ENCODE data around the gene RGMA. TPM values are rescaled to one million over a fixed set of nuclear protein-coding genes. Genes with fewer than 3 reads are reported as not detected.

The RGMA gene
- total RNA-seq, 6 experiments from 2014 or later = 0.06 to 0.32 (median 0.25) TPM; not detected in 2

- ATAC-seq (no peak), DNase-seq (no peak)
- Histone ChIP-seq H3K27me3 (no peaks in the 10 kb centered on the region), H3K4me1 (no peaks in the 10 kb centered on the region), H3K9me3 (no peaks in the 10 kb centered on the region), H3K27ac (no peak overlapping the region), H3K36me3 (no peaks in the 10 kb centered on the region), H3K4me3 (no peak overlapping the region)
- TF ChIP-seq CTCF (IDR thresholded peaks at IDR 0.05) = no peak
- no peak for TF ChIP-seq POLR2A (IDR thresholded peaks at IDR 0.05)
- 73% methylated on average over 12 of the region's 19 CpGs for whole genome bisulfite sequencing (ENCODE audit: insufficient coverage, low coverage, low lambda C conversion rate, missing lambda C conversion rate)
- intact Hi-C loops (cut with DNase I) = no loop called here
These were observed 28.4 kb downstream of the RGMA start for GRCh38 chr15:93060336-93061248.

DNA sequence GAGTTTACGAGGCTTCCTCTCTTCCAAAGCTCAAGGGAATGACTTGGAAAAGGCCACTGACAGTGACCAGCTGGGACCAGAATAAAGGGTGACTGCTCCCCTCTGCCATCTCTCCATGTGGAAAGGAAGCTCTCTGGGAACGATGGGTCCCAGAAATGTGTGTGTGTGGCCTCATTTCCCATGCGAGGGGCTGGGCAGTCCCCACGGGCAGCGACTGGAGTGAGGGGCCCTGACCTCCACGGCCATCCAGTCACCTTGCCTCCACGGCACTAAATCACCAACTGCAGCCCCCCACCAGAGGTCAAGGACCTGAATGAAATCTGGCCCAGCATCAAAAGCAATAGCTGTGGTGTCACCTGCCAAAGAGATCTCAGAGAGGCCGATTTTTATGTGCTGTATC lies 29.6 kb downstream of the RGMA start:
- no peak overlapping the region for H3K27ac ChIP-seq
- H3K27me3 ChIP-seq = no peaks in the 10 kb centered on the region
- ATAC-seq (no peak), DNase-seq (no peak)
- no peaks in the 10 kb centered on the region for H3K36me3 ChIP-seq
- TF ChIP-seq POLR2A (IDR thresholded peaks at IDR 0.05) (no peak), CTCF (IDR thresholded peaks at IDR 0.05) (no peak)
- intact Hi-C loops (cut with DNase I) = no loop called here
- no peak overlapping the region for H3K4me3 ChIP-seq
- no peaks in the 10 kb centered on the region for H3K9me3 ChIP-seq
- WGBS (ENCODE audit: insufficient coverage, low coverage, low lambda C conversion rate, missing lambda C conversion rate) = 22% methylated on average over 7 of the region's 8 CpGs
- no peaks in the 10 kb centered on the region for H3K4me1 ChIP-seq

DNA sequence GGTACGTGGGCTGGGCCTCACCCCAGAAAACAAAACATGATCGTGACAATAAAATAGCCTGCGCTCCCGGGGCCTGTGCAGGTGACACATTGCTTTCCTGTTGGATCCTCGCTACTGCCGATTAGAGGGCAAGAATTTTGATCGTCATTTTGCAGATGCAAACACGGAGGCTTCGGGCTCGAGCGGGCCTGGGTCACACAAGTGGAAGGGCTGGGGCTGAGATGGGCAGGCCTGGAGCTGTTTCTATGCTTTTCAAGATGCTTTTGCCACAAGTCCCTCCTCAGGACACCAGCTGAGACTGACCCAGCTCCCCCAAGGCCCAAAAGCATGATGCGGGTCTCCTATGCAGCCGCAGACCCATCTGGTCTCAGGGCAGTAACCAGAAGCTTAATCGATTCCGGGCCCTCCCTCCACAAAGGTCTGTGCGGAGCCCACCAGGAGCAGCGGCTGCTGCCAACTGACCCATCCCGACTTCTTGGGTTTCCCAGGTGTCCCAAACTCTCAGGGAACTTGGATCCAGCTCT lies 30.0 kb downstream of the RGMA start:
- 17% methylated on average over 1 of the region's 18 CpGs for WGBS (ENCODE audit: insufficient coverage, low coverage, low lambda C conversion rate, missing lambda C conversion rate)
- Histone ChIP-seq H3K27me3 (no peaks in the 10 kb centered on the region), H3K9me3 (no peaks in the 10 kb centered on the region), H3K27ac (no peak overlapping the region), H3K4me1 (no peaks in the 10 kb centered on the region), H3K4me3 (no peak overlapping the region), H3K36me3 (no peaks in the 10 kb centered on the region)
- TF ChIP-seq CTCF (IDR thresholded peaks at IDR 0.05) = no peak
- TF ChIP-seq POLR2A (IDR thresholded peaks at IDR 0.05) = no peak
- intact Hi-C loops (cut with DNase I) = no loop called here
- DNase-seq (no peak), ATAC-seq (no peak)

DNA sequence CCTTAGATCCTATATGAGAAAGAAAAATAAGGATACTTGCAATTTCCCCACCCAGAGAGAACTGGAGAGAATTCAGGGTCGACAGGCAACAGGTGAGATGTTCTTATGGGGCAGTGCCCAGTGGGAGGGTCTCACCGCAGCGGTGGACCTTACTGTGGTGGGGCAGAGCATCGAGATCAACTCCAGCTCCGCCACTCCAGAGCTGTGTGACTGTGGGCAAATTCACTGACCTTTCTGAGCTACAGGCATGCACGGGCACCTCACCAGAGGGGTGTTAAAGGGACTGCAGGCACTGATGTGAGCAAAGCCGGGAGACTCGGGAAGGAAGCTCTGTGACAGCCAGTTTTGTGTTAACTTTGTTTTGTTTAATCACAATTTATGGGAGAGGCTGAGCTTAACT lies 30.9 kb downstream of the RGMA start:
- DNase-seq (no peak), ATAC-seq (no peak)
- no peak for TF ChIP-seq CTCF (IDR thresholded peaks at IDR 0.05)
- no peak for TF ChIP-seq POLR2A (IDR thresholded peaks at IDR 0.05)
- no peaks in the 10 kb centered on the region for H3K36me3 ChIP-seq
- H3K9me3 ChIP-seq = no peaks in the 10 kb centered on the region
- no peaks in the 10 kb centered on the region for H3K4me1 ChIP-seq
- WGBS (ENCODE audit: insufficient coverage, low coverage, low lambda C conversion rate, missing lambda C conversion rate) = 55% methylated on average over 5 of the region's 8 CpGs
- no peak overlapping the region for H3K4me3 ChIP-seq
- no peaks in the 10 kb centered on the region for H3K27me3 ChIP-seq
- intact Hi-C loops (cut with DNase I) = no loop called here
- no peak overlapping the region for H3K27ac ChIP-seq

Measured in right lobe of liver (tissue), 6 donors.